Heart right ventricle (tissue), 16 donors: ENCODE measurements around the gene TUFT1. TPM values are rescaled to one million over a fixed set of nuclear protein-coding genes. Genes with fewer than 3 reads are reported as not detected.
"Not testable (repeated sequence)": the region's sequence is repeated elsewhere in the genome, so short reads cannot be mapped to it uniquely, and the experiment has no call there.

Source experiments
- ATAC-seq, 8 donors: fragments of 200-7000 bp; cut with Tn5 transposase; one replicate each; pipeline ENCODE4 v1.9.1; 2020; ENCODE audit warnings: mild to moderate bottlenecking in 8 of 8, moderate library complexity in 8 of 8, moderate number of reproducible peaks in 1 of 8
- DNase-seq, 2 donors: peaks; one replicate each; pipeline ENCODE4 v3.0.0-alpha.2; 2020
- H3K27ac ChIP-seq, 10 donors: fragments of 200-600 bp; sonication (generic) in 2 of 10; one replicate each; pipeline versions ENCODE4 v1.5.0 to v1.8.0; 2020 to 2022; ENCODE audit warnings: mild to moderate bottlenecking in 3 of 10
- H3K27me3 ChIP-seq, 7 donors: fragments of 200-600 bp; one replicate each; pipeline ENCODE4 v1.8.0; 2021 to 2022; ENCODE audit warnings: mild to moderate bottlenecking in 2 of 7
- H3K36me3 ChIP-seq, 9 donors: fragments of 200-600 bp; sonication (generic) in 1 of 9; one replicate each; pipeline versions ENCODE4 v1.5.0 to v1.8.0; 2020 to 2022; ENCODE audit warnings: mild to moderate bottlenecking in 2 of 9
- H3K4me1 ChIP-seq, 9 donors: fragments of 200-600 bp; sonication (generic) in 1 of 9; one replicate each; pipeline versions ENCODE4 v1.5.0 to v1.8.0; 2020 to 2022; ENCODE audit warnings: mild to moderate bottlenecking in 4 of 9
- H3K4me3 ChIP-seq, 10 donors: fragments of 200-600 bp; sonication (generic) in 2 of 10; one replicate each; pipeline versions ENCODE4 v1.5.0 to v1.8.0; 2020 to 2022; ENCODE audit warnings: mild to moderate bottlenecking in 7 of 10, moderate library complexity in 2 of 10
- H3K9me3 ChIP-seq, 11 donors: fragments of 200-600 bp in 10 of 11; sonication (generic) in 2 of 11; one replicate each; pipeline versions ENCODE4 v1.5.0 to v1.8.0; 2013 to 2022; ENCODE audit warnings: mild to moderate bottlenecking in 2 of 11, control low read depth in 1 of 11, moderate library complexity in 1 of 11
- CTCF ChIP-seq, 9 donors: fragments of 200-600 bp; sonication (generic) in 2 of 9; IDR thresholded peaks; one replicate each; pipeline versions ENCODE4 v1.5.0 to v1.8.0; 2021 to 2022; ENCODE audit warnings: antibody characterized with exemption in 9 of 9, mild to moderate bottlenecking in 5 of 9, moderate library complexity in 1 of 9
- WGBS, 2 donors: extraction: QIAGEN DNeasy Blood & Tissue Kit; methylation state at CpG; one replicate each; pipeline ENCODE4 v1.1.7; 2013; ENCODE audit warnings: inconsistent platforms in 1 of 2; 5-methylcytosine and 5-hydroxymethylcytosine counted together
- intact Hi-C, 10 donors: fragments of 100-400 bp; cut with DNase I; formaldehyde crosslinking; loops; one replicate each; pipeline versions ENCODE4 v1.11.1 to v1.14.2; 2022
- polyA plus RNA-seq, 2 donors: library from polyadenylated mRNA; stranded (reverse); fragments of 200-250 nt; gene quantifications; one replicate each; pipeline ENCODE4 v1.2.3, GENCODE V29; 2013
- total RNA-seq, 10 donors: library from RNA; stranded (reverse); fragmentation: NEBNext Ultra II Directional in 3 of 10; extraction: Animal tissue kit (Norgen Biotek cat#: 25700) in 3 of 10; gene quantifications; one replicate each; pipeline versions ENCODE4 v1.2.1 to v1.2.4, GENCODE V29; 2021 to 2023
- donor health status: Arrhythmogenic right ventricular cardiomyopathy.
- donor health status: ischemic (EF 13 %, LVEDD 7.1; RV severe dilation, severe dysfunction).
- donor health status: healthy with polysubstance abuse.
- donor health status: DM: no; HTN: yes; CAD: no.
- donor health status: DM: no; HTN: no; CAD: no.
- donor health status: ischemic (EF 25% LVEDD 6.9; RV normal size, moderate dysfunction).
- donor health status: ischemic (EF 25% LVEDD 5.7; RV mildly dilated, moderate dysfunction).
- donor health status: healthy.
- donor health status: DM: yes; HTN: yes; CAD: no.
- donor health status: Ischemic cardiomyopathy.
- donor health status: ischemic (EF 35%, LVEDD 5.7; RV mildly dilated, moderate dysfunction).
- donor health status: nonischemic (EF 11% LVEDD 7.7; RV severe dilation, severe dysfunction).
- donor health status: DM: yes; HTN: yes; CAD: no.
- donor health status: PGD.
- donor health status: ischemic (EF 29% LVEDD 5.4; RV normal size, mild dysfunction).
- donor health status: nonischemic (EF 23%, LVEDD 6.1; RV moderate dilation, normal function).

TUFT1 gene
- total and polyA plus RNA-seq, 12 donors, result 2.6 to 13.0 (median 4.7) TPM

GRCh38 chr1:151520359-151520758, 19.8 kb upstream of the TUFT1 start:
- TF ChIP-seq CTCF (IDR thresholded peaks at IDR 0.05), result no peak
- no peak overlapping the region for H3K27ac ChIP-seq
- DNase-seq (no peak), ATAC-seq (no peak)
- no peak overlapping the region for H3K4me3 ChIP-seq
- H3K4me1 ChIP-seq, result no peaks in the 10 kb centered on the region
- H3K9me3 ChIP-seq, result no peaks in the 10 kb centered on the region
- H3K36me3 ChIP-seq, result no peaks in the 10 kb centered on the region
- peaks cover 0 to 20% (median 0%) of the 10 kb centered on the region in 7 donors for H3K27me3 ChIP-seq
- intact Hi-C loops, result no loop called here
- WGBS, 2 donors, result 88 to 94% methylated on average over 4 of the region's 4 CpGs

- H3K27ac ChIP-seq, ATAC-seq, H3K9me3 ChIP-seq, intact Hi-C loops, H3K4me3 ChIP-seq, H3K36me3 ChIP-seq, DNase-seq, H3K4me1 ChIP-seq: not testable (repeated sequence)
- H3K27me3 ChIP-seq, result peaks cover 0 to 11% (median 0%) of the 10 kb centered on the region in 7 donors
- 93% methylated on average over 7 of the region's 7 CpGs for WGBS, 2 donors
These were observed 17.7 kb upstream of the TUFT1 start for GRCh38 chr1:151522427-151522826.

GRCh38 chr1:151523326-151523725, 16.8 kb upstream of the TUFT1 start:
- no peak for TF ChIP-seq CTCF (IDR thresholded peaks at IDR 0.05)
- WGBS, 2 donors, result 65 to 74% methylated on average over 5 of the region's 5 CpGs
- no peaks in the 10 kb centered on the region for H3K4me1 ChIP-seq
- H3K27me3 ChIP-seq, result peaks cover 0 to 11% (median 0%) of the 10 kb centered on the region in 7 donors
- intact Hi-C loops, result no loop called here
- H3K27ac ChIP-seq, result no peak overlapping the region
- DNase-seq, result no peak
- H3K4me3 ChIP-seq, result no peak overlapping the region
- H3K9me3 ChIP-seq, result no peaks in the 10 kb centered on the region
- ATAC-seq, result no peak
- no peaks in the 10 kb centered on the region for H3K36me3 ChIP-seq

GRCh38 chr1:151524736-151525135, 15.4 kb upstream of the TUFT1 start:
- no peaks in the 10 kb centered on the region for H3K9me3 ChIP-seq
- WGBS, 2 donors, result 87 to 93% methylated on average over 7 of the region's 7 CpGs
- no peak overlapping the region for H3K4me3 ChIP-seq
- H3K27ac ChIP-seq, result no peak overlapping the region
- DNase-seq, result no peak
- H3K36me3 ChIP-seq, result no peaks in the 10 kb centered on the region
- TF ChIP-seq CTCF (IDR thresholded peaks at IDR 0.05), result no peak
- H3K27me3 ChIP-seq, result peaks cover 0 to 5% (median 0%) of the 10 kb centered on the region in 7 donors
- intact Hi-C loops, result no loop called here
- H3K4me1 ChIP-seq, result no peaks in the 10 kb centered on the region
- no peak for ATAC-seq

- Histone ChIP-seq H3K27me3 (peaks cover 0 to 2% (median 0%) of the 10 kb centered on the region in 7 donors), H3K27ac (no peak overlapping the region), H3K4me3 (no peak overlapping the region), H3K4me1 (no peaks in the 10 kb centered on the region), H3K36me3 (no peaks in the 10 kb centered on the region), H3K9me3 (no peaks in the 10 kb centered on the region)
- intact Hi-C loops, result no loop called here
- no peak for TF ChIP-seq CTCF (IDR thresholded peaks at IDR 0.05)
- ATAC-seq (no peak), DNase-seq (no peak)
- WGBS, 2 donors, result 80 to 83% methylated on average over 7 of the region's 7 CpGs
These were observed 13.2 kb upstream of the TUFT1 start for GRCh38 chr1:151526735-151527525.
